RKO (cell line): Measurements from ENCODE around the gene GRIK5.

Experiments used
- DNase-seq: peaks from one replicate; pipeline ENCODE4 v3.0.0-alpha.2; 2016; ENCODE audit warnings: low spot score

Gene GRIK5

GRCh38 chr19:42095814-42096230 is 25.8 kb upstream of the GRIK5 start:
- no peak for DNase-seq

GRCh38 chr19:42095142-42095813 is 25.3 kb upstream of the GRIK5 start:
- no peak for DNase-seq

GRCh38 chr19:42093926-42094325 is 23.9 kb upstream of the GRIK5 start:
- no peak for DNase-seq

- DNase-seq = no peak
Observed at GRCh38 chr19:42093505-42093904, 23.5 kb upstream of the GRIK5 start.

- no peak for DNase-seq
Observed at GRCh38 chr19:42092350-42092749, 22.3 kb upstream of the GRIK5 start.

GRCh38 chr19:42091742-42092141 is 21.7 kb upstream of the GRIK5 start:
- DNase-seq = peak; percentile 69

GRCh38 chr19:42091300-42091699 is 21.3 kb upstream of the GRIK5 start:
- DNase-seq = no peak

- DNase-seq = no peak
Observed at GRCh38 chr19:42090672-42091071, 20.7 kb upstream of the GRIK5 start.

- no peak for DNase-seq
Observed at GRCh38 chr19:42089772-42090171, 19.8 kb upstream of the GRIK5 start.

- no peak for DNase-seq
Observed at GRCh38 chr19:42089191-42089750, 19.3 kb upstream of the GRIK5 start.

GRCh38 chr19:42088471-42089190 is 18.6 kb upstream of the GRIK5 start:
- DNase-seq = no peak

- no peak for DNase-seq
Observed at GRCh38 chr19:42086770-42087550, 17.0 kb upstream of the GRIK5 start.

- DNase-seq = no peak
Observed at GRCh38 chr19:42086188-42086736, 16.3 kb upstream of the GRIK5 start.

- no peak for DNase-seq
Observed at GRCh38 chr19:42083537-42083936, 13.5 kb upstream of the GRIK5 start.

- DNase-seq = peak; percentile 69
Observed at GRCh38 chr19:42081584-42082203, 11.7 kb upstream of the GRIK5 start.

GRCh38 chr19:42080764-42081375 is 10.9 kb upstream of the GRIK5 start:
- no peak for DNase-seq

- no peak for DNase-seq
Observed at GRCh38 chr19:42079886-42080763, 10.1 kb upstream of the GRIK5 start.

- no peak for DNase-seq
Observed at GRCh38 chr19:42079276-42079669, 9.3 kb upstream of the GRIK5 start.

GRCh38 chr19:42078538-42079275 is 8.7 kb upstream of the GRIK5 start:
- DNase-seq = no peak

GRCh38 chr19:42078058-42078457 is 8.1 kb upstream of the GRIK5 start:
- no peak for DNase-seq
